D721Med (cell line): ENCODE data around the gene LYRM4.

Experiments used
- DNase-seq: peaks from one replicate; pipeline ENCODE4 v3.0.0; 2011; ENCODE audit warnings: low spot score; ENCODE audit not compliant: insufficient read length
- FAIRE-seq: peaks from 2 replicates; lab custom pipeline; 2011; peaks lifted over from hg19 to GRCh38; lab: Jason Lieb, UNC
- CTCF ChIP-seq: IDR thresholded peaks from 2 replicates; pipeline ENCODE4 v1.5.1; 2012; ENCODE audit warnings: mild to moderate bottlenecking, control low read depth; ENCODE audit not compliant: insufficient read depth; ENCODE audit errors: missing control alignments

LYRM4 gene

GRCh38 chr6:5087389-5087788 lies 173.4 kb downstream of the LYRM4 start:
- no peak for DNase-seq
- no peak for FAIRE-seq
- TF ChIP-seq CTCF, result no peak

GRCh38 chr6:5086294-5086890 lies 174.4 kb downstream of the LYRM4 start:
- TF ChIP-seq CTCF, result no peak
- DNase-seq (no peak), FAIRE-seq (no peak)

GRCh38 chr6:5085648-5086293 lies 175.0 kb downstream of the LYRM4 start:
- FAIRE-seq, result no peak
- no peak for DNase-seq
- no peak for TF ChIP-seq CTCF

- FAIRE-seq, result no peak
- no peak for TF ChIP-seq CTCF
- no peak for DNase-seq
These were observed 175.7 kb downstream of the LYRM4 start, which contains the start of gene PPP1R3G for GRCh38 chr6:5084781-5085647. TSS of gene PPP1R3G (plus strand) at chr6:5085341. CDS start at chr6:5085486, 145 bp downstream.

- no peak for TF ChIP-seq CTCF
- DNase-seq (no peak), FAIRE-seq (no peak)
These were observed 176.4 kb downstream of the LYRM4 start for GRCh38 chr6:5084360-5084780.

- TF ChIP-seq CTCF, result no peak
- DNase-seq, result no peak
- FAIRE-seq, result no peak
These were observed 176.9 kb downstream of the LYRM4 start for GRCh38 chr6:5083813-5084359.

GRCh38 chr6:5083307-5083583 lies 177.5 kb downstream of the LYRM4 start:
- FAIRE-seq, result no peak
- DNase-seq, result no peak
- no peak for TF ChIP-seq CTCF
